Uterus (tissue), 2 donors: ENCODE results near the gene MEGF10.

Source experiments
- CTCF ChIP-seq, 4 experiments: fragments of 200-600 bp in 2 of 4; fragments of 450-650 bp in 2 of 4; sonication (generic) in 2 of 4; IDR thresholded peaks; one replicate each; pipeline ENCODE4 v1.5.1; 2016 to 2019; ENCODE audit warnings: antibody characterized with exemption in 4 of 4, mild to moderate bottlenecking in 2 of 4, moderate library complexity in 1 of 4
- POLR2A ChIP-seq, 2 donors: fragments of 450-650 bp; IDR thresholded peaks; one replicate each; pipeline ENCODE4 v1.6.1; 2016; ENCODE audit warnings: antibody characterized with exemption in 2 of 2, mild to moderate bottlenecking in 1 of 2, moderate library complexity in 1 of 2

- TF ChIP-seq POLR2A (IDR thresholded peaks at IDR 0.05) (no peak), CTCF (IDR thresholded peaks at IDR 0.05) (no peak)
Measured at GRCh38 chr5:127281609-127282008, 9.0 kb upstream of the MEGF10 start.
